IPS-18c (cell line): ENCODE measurements around the gene NR6A1.
A peak's percentile ranks its signal among the peaks of the same experiment; 100 is the strongest.

ENCODE experiments used
- H3K4me3 ChIP-seq: 2 replicates; pipeline ENCODE4 v1.7.0; 2013; ENCODE audit warnings: low read depth, mild to moderate bottlenecking, low read length, moderate library complexity; ENCODE audit not compliant: insufficient read depth
- H3K9me3 ChIP-seq: one replicate; pipeline ENCODE4 v1.6.1; 2013; ENCODE audit warnings: mild to moderate bottlenecking, low read length, moderate library complexity; ENCODE audit not compliant: control insufficient read depth, insufficient read depth

NR6A1 gene

DNA sequence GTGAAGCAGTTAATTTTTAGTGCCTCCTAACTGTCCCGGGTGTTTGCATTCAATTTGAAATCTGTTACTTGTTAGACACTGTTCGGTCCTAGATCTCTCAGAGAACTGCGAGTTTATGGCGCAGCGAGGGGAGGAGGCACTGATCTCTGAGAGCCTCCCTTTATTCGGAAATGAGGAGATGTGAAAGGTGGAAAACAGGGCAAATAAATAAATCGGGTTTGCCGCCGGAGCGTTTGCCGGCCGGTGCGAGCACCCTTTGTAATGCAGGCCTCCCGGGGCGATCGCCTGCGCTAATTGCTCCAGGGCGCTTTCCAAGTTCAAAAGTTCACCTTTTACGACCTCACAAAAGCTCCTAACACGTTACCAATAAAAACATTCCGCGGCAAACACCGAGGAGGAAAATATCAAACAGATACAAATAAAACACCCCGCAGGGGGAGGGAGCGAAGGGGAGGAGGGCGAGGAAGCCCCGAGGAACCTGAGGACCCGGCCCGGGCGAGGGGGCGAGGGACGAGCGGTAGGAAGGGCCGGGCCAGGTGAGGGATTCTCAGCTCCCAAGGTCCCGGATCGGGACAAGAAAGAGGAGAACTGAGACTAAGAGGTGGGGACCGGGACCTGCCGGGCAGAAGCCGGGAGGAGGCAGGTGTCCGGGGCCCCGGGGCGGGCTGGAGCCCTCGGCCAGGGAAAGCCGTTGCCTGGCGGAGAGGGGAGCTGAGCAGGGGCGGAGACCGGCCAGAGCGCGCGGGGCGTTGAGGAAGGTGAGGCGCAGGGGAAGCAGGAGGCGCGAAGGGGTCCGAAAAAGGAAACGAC is 1.4 kb downstream of the NR6A1 start:
- no peaks in the 10 kb centered on the region for H3K9me3 ChIP-seq
- peak overlapping the region; percentile 59 for H3K4me3 ChIP-seq

DNA sequence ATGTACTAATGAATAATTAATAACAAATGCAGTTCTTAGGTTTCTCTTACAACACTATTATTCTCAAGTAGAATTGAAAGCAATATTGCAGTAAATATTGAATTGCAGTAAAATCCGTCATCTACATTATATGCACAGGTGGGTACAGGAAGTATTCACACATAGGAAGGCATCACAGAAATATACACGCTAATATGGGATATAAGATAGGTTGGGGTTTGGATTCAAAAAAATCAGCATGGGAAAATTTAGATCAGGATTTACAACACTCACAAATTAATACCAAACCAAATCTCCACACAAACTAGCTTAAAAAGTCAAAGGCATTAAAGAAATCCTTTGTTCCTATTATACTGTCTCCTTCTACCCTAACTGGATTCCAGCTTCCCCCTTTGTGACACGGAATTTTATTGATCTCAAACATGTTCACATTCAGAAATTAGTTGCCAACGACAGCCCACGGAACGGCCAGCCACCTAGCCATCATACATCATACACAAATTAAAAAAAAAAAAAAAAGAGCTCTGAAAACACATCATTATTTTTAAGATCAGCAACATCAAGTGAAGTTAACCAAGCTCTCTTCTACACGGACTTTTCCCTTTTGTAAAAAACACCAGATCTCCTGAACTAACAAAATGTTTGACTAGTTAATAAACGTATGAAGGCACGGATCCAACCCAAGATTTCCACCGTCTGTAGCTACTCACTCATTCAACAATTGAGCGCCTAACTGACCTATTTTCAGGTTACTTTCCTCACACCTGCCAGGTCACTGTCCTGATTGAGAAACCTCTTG is 2.2 kb downstream of the NR6A1 start:
- H3K9me3 ChIP-seq, result no peaks in the 10 kb centered on the region
- H3K4me3 ChIP-seq, result peak overlapping the region; percentile 59

DNA sequence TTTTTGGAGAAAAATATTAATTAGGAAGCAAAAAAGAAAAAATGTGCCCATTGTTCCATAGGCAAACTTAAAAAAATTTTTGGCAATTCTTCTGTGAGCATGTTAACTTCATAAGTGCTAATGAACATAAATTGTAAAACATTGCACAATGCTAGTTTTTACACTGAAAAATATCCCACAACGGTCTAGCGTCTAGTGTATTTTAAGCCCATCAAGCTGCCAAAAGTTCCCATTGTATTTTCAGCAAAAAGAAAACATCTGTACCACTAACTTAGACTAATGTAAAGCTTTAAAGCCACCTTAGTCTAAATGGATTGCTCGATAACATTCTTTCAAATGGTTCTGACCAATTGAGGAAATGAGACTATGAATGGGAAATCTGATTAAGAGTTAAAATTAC is 2.8 kb downstream of the NR6A1 start:
- Histone ChIP-seq H3K9me3 (no peaks in the 10 kb centered on the region), H3K4me3 (no peak overlapping the region)

DNA sequence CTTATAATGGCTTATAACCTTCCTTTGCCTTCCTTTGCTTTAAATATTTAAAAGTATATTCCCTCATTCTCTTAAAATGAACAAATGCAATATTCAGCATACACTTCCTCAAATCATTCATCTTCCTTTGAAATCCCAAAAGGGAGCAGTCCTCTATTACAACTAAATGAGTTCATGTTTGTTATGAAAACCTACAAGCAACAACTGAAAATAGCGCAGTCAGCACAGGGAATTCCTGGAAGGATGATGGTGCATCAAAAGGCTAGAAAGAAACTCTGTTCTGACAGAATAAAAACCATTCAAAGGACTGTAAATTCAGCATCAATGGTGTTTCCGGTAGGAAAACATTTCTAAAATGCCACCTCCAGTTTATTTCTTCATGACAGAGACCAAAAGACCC is 3.3 kb downstream of the NR6A1 start:
- Histone ChIP-seq H3K9me3 (no peaks in the 10 kb centered on the region), H3K4me3 (no peak overlapping the region)

DNA sequence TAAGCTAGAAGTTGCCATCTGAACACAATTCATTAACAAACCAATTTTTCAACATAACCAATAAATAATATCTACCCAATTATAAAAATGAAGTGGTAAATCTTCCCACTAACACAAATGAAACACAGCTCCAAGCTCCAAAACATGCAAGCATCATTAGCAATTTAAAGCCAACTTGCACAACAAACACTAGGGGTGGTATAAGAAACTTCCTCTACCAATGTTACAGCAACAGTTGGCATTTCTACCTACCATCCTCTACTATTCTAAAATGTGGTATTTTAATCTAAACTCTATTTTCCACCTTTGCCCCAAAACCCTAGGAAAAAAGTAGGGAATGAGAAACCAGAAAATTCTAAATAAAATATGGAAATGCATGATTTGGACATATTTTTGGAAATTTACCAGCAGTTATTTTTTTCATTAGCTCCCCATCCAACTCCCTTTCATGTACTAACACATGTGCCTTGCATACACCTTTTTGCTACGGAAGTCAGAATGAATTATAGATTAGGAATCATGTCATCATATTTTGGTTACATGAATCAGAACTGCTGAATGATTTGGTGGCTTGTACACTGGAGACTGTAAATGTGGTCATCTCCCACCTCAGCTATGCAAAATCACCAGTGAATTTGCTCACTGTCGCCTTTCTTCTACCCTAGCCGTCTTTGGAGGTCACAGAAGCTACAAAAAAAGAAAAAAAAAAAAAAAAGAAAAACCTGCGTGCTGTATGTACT is 4.1 kb downstream of the NR6A1 start:
- Histone ChIP-seq H3K4me3 (no peak overlapping the region), H3K9me3 (no peaks in the 10 kb centered on the region)

DNA sequence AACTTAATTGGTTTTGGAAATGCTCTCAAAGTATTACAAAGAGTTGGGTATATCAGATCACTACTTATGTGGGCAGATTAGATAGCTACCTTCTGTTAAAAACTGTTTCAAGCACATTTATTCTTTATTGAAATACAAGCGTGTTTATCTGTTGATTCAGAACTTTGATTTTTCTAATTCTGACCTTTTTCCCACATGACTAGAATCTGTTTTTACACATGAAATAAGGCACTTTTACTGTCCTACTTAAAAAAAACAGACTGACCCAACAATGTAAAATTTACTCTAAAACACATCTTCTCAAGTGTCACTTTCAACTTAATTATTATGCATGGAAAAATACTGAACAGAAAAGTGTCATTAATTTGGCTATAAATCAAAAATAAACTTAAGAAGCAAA is 4.8 kb downstream of the NR6A1 start:
- H3K4me3 ChIP-seq, result no peak overlapping the region
- no peaks in the 10 kb centered on the region for H3K9me3 ChIP-seq

DNA sequence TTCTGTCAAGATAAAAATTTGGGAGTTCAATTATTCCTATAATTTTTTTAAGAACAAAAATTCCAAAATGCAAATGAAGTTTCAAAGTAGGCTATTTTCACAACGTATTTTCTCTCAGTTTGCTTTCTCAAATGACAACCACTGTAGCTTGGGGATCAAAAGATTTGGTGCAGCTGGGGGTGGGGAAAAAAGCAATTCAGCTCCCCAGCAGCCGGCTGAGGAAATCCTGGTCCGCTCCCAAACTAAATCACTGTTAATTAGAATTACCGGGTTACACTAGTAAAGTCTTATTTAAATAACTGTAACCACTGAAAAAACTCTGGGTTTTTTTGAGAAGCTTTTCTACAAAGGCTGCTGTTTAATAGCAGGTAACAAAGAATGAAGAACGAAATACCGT is 5.7 kb downstream of the NR6A1 start:
- H3K4me3 ChIP-seq, result no peak overlapping the region
- H3K9me3 ChIP-seq, result no peaks in the 10 kb centered on the region

DNA sequence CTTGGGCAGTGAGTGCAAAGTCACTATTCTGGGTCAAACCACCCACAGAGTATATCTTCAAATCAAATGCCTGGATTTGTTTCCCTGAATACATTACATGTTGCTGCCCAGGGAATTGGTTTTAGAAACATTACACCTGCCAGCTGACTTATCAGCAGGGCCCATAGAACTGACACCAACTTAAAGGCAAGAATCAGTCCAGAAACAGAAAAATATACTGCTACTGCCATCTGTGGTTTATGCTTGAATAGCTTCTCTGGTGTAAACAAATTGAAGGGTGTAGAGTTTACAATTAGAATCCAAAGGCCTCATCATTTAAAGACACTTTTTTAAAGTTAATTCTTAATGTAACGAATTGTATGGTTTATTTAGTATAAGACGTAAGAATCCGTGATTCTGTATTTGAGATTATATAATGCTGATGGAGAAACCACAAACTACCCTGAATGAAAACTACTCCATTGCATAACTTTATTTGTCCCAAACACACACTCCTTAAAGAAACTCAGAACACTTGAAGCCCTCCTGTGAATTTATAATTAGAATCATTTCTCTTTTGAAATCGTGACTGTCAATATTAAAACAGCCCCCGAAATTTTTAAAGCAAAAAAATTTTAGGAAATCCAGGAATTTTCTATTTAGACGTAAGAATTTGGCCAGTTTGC is 6.2 kb downstream of the NR6A1 start:
- Histone ChIP-seq H3K9me3 (no peaks in the 10 kb centered on the region), H3K4me3 (no peak overlapping the region)

DNA sequence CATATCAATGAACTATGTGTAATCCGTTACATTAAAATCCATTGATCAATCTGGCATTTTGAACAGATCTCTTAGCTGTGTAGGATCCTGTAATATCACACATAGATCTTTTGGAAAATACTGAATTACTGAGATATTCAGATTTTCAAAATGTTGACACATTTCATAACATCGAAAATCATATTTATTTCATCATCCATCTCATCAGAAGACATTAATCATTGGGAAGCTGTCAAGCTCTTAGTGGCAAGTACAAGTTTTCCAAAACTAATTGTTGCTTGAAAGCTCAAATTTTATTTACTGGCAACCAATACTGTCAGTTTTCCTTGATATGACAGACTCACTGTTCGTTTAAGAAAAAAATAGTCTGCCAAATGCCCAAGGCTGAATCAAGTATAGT is 8.5 kb downstream of the NR6A1 start:
- Histone ChIP-seq H3K9me3 (no peaks in the 10 kb centered on the region), H3K4me3 (no peak overlapping the region)

DNA sequence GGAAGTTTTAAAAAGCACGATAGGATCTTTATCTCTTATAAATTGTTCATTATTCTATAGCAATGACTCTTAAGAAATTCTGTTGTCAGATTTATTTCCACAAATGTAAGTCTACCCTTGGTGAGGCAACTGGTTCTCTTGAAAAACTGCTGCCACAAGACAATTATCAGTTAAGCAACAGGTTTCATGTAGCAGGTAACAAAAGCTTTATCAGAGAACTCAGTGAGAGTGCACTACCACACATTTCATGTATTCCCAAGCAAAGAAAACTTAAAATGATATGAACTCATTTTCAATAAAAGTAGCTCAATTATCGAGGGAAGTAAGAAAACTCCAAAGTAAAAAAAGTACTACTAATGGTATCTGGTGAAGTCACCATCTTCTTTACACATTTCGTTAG is 9.4 kb downstream of the NR6A1 start:
- Histone ChIP-seq H3K9me3 (no peaks in the 10 kb centered on the region), H3K4me3 (no peak overlapping the region)

DNA sequence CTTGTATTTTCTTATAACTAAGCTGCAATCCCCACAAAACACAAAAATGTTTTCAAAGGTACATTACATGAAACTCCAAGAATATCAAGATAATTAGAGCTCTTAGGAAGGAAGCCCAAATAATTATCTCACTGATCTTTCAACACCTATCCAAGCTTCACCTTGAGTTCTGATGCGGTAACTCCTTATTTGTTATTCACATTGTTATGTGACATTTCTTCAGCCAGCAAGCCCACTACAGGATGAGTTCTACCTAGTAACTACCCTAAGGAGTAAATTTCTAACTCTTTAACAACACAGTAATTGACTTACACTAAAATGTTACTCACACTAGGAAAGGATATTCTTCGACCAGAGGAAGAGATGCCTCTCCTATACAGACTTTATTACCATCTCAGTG is 9.9 kb downstream of the NR6A1 start:
- Histone ChIP-seq H3K9me3 (no peaks in the 10 kb centered on the region), H3K4me3 (no peak overlapping the region)

DNA sequence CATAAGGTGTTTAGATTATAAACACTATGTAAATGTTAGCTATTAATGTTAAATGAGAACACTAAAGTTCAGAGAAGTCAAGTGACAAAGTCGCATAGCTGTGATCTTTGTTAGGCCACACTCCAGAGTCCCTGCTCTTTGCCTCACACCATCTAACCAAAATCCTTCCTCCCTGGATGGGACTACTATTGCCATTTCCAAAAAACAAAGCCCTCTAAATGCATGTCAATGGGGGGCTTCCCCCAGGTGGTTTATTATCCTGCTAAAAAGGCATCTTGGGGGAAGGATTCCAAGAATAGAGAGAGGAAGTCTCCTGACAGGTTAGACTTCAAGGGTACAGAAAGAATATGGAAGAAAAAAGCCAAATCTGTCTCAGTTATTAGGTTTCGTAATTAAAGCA is 10.4 kb downstream of the NR6A1 start:
- H3K4me3 ChIP-seq, result no peak overlapping the region
- H3K9me3 ChIP-seq, result no peaks in the 10 kb centered on the region

DNA sequence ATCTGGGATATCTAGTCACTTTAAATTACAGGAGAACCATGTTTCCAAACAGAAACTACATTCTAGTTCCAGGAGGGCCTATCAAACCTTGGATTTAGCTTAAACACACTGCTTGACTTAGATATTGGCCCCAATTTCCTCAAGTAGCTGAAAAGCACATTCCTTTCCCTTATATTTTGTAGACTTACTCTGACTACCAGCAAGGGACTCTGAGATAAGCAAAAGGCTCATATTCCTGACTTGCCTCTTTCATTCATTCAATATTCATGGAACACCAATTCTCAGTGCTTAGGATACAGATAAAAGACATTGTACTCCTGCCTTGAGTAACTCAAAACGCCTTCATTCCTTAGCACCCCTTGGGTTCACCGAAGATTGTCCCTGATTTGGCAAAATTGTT is 11.8 kb downstream of the NR6A1 start:
- no peak overlapping the region for H3K4me3 ChIP-seq
- no peaks in the 10 kb centered on the region for H3K9me3 ChIP-seq

DNA sequence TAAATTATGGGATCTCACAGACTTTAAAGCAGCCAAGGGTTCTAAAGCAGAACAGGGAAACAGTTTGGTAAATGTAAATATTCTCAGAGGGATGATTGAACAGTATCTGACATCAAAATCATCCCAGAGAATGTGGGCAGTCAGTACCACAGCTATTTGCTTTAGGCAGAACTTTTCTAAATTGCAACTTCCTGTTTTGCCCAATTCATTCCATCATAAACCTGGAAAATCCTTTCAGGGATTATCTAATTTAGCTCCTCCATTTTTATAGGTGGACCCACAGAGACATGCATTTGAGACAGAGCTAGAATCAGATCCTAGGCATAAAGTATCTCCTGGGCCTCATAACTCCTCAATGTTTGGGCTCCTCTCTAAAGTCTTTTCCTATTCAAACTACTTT is 12.4 kb downstream of the NR6A1 start:
- Histone ChIP-seq H3K4me3 (no peak overlapping the region), H3K9me3 (no peaks in the 10 kb centered on the region)

DNA sequence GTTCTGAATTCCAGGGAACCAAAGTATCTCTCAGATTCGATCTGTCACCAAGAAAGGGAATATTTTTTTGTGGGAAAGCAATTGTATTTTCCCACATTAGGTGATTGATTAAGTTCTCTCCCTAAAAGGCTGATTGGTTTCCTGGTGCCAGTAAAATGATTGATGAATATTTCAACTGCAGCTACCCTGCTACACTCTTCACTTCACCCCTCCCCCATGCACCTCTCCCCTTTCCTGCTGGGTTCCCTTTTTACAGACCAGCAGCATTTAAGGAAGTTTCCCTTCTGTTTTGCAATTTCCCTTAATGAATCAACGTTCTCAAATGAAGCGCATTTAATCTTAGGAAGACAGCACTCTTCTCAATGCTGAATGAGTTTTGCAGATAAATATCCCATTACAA is 13.1 kb downstream of the NR6A1 start:
- Histone ChIP-seq H3K9me3 (no peaks in the 10 kb centered on the region), H3K4me3 (peak overlapping the region; percentile 10; the same call in 1 of the 2 replicates)

DNA sequence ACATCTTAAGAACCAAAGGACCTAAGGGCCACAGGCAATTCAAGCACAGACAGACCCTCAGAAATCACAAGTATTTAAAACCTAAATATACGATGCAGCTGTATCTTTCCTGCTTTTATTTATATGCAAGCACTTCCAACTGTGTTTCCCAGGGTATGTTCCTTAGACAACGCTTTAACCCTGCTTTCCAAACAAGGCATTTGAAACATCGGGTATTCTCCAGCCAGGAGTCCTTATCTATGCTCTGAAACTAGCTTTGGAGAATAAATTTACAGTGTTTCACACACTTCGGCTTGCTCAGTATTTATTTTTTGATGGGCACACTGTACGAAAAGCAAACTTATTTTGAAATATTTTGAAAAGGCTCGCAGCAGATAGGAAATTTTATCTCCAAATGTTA is 13.5 kb downstream of the NR6A1 start:
- H3K4me3 ChIP-seq, result peak overlapping the region; percentile 10; the same call in 1 of the 2 replicates
- no peaks in the 10 kb centered on the region for H3K9me3 ChIP-seq

DNA sequence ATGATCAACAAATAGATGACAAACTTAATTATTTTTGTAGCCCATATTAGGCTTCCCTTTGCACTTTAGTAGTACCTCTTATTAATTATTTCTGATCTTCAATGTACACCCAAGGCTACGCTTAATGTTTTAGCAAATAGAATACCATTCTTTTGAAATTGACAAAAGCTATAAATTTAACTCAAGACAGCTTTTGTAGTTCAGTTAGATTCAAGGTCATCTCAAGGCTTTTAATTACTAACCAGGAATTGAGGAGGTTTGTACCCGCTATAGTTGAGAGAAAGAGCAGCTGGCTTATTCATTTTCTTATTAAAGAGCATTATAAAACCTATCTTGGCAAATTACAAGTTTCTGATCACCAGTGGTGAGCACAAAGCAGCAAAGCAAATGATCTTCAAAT is 15.1 kb downstream of the NR6A1 start:
- Histone ChIP-seq H3K9me3 (no peaks in the 10 kb centered on the region), H3K4me3 (no peak overlapping the region)
